Upper lobe of left lung (tissue), 6 donors: ENCODE results near the gene FAM241B. TPM values are rescaled to one million over a fixed set of nuclear protein-coding genes. Genes with fewer than 3 reads are reported as not detected.

ENCODE experiments used
- ATAC-seq, 2 donors: fragments of 200-7000 bp; cut with Tn5 transposase; one replicate each; pipeline ENCODE4 v1.9.1; 2022; ENCODE audit warnings: mild to moderate bottlenecking in 2 of 2, moderate library complexity in 2 of 2; ENCODE audit not compliant: low FRiP score in 2 of 2
- DNase-seq, 2 donors: peaks; one replicate each; pipeline ENCODE4 v3.0.0-alpha.2; 2019 to 2020
- H3K27ac ChIP-seq, 4 donors: fragments of 200-600 bp; sonication (generic); one replicate each; pipeline ENCODE4 v1.5.1; 2016 to 2019
- H3K27me3 ChIP-seq, 4 donors: fragments of 200-600 bp; sonication (generic); one replicate each; pipeline ENCODE4 v1.5.1; 2017 to 2019
- H3K36me3 ChIP-seq, 4 donors: fragments of 200-600 bp; sonication (generic); one replicate each; pipeline ENCODE4 v1.5.1; 2016 to 2019
- H3K4me1 ChIP-seq, 4 donors: fragments of 200-600 bp; sonication (generic); one replicate each; pipeline ENCODE4 v1.5.1; 2018 to 2019
- H3K4me3 ChIP-seq, 4 donors: fragments of 200-600 bp; sonication (generic); one replicate each; pipeline ENCODE4 v1.5.1; 2017 to 2019; ENCODE audit warnings: mild to moderate bottlenecking in 2 of 4, moderate library complexity in 1 of 4
- H3K9me3 ChIP-seq, 4 donors: fragments of 200-600 bp; sonication (generic); one replicate each; pipeline ENCODE4 v1.5.1; 2018 to 2019
- CTCF ChIP-seq, 6 experiments: fragments of 450-650 bp in 4 of 6; fragments of 200-600 bp in 2 of 6; sonication (generic) in 2 of 6; IDR thresholded peaks; one replicate each; pipeline ENCODE4 v1.5.1; 2016 to 2019; ENCODE audit warnings: antibody characterized with exemption in 6 of 6
- EP300 ChIP-seq, 4 donors: sonication (generic); formaldehyde crosslinking; IDR thresholded peaks; one replicate each; pipeline ENCODE4 v1.5.1; 2017; ENCODE audit warnings: antibody characterized with exemption in 4 of 4, control low read depth in 2 of 4
- POLR2A ChIP-seq, 4 donors: fragments of 450-650 bp; IDR thresholded peaks; one replicate each; pipeline ENCODE4 v1.5.1; 2016 to 2017; ENCODE audit warnings: antibody characterized with exemption in 4 of 4, mild to moderate bottlenecking in 2 of 4
- POLR2AphosphoS5 ChIP-seq, 2 donors: sonication (generic); formaldehyde crosslinking; IDR thresholded peaks; one replicate each; pipeline ENCODE4 v1.5.1; 2017; ENCODE audit warnings: antibody characterized with exemption in 2 of 2
- WGBS, 2 donors: methylation state at CpG; one replicate each; pipeline ENCODE4 v1.1.5; 2017 to 2018; 5-methylcytosine and 5-hydroxymethylcytosine counted together
- total RNA-seq, 6 donors: library from RNA; depleted of rRNA in 4 of 6; stranded (reverse); fragments of >200 nt in 4 of 6; gene quantifications; one replicate each; pipeline versions ENCODE4 v1.1.0 to v1.2.1, GENCODE V29; 2016 to 2021
- donor health status: DM: no; HTN: no; CAD: no; lungs with moderate emphysema.
- donor health status: DM: no; HTN: yes; CAD: no; lungs with severe emphysema.

Gene FAM241B
- total RNA-seq, 6 donors from 2014 or later = 3.1 to 7.7 (median 6.5) TPM; not detected in 1

DNA sequence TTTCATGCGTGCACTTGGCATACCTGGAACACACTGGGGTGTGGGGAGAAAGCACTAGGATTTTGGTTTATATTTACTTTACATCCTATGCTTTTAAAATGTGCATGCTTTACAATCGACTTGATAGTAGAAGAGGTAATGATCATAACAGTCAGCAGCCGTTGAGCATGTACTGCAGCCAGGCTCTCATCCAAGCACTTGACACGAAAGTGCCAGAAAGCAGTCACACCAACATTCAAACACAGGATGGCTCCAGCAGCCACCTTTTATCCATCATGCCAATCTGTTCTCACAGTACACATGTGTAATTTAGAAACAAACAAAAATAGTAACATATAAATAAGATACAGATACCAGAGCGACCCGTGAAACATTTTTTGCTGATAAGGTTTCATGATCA, 1.2 kb upstream of the FAM241B start:
- 56 to 71% methylated on average over 6 of the region's 6 CpGs for WGBS, 2 donors
- Histone ChIP-seq H3K27ac (no peak overlapping the region), H3K4me3 (no peak overlapping the region), H3K27me3 (peaks cover 0 to 10% (median 0%) of the 10 kb centered on the region in 4 donors), H3K9me3 (no peaks in the 10 kb centered on the region), H3K4me1 (peaks cover 7 to 18% (median 12%) of the 10 kb centered on the region in 4 donors), H3K36me3 (no peaks in the 10 kb centered on the region)
- TF ChIP-seq CTCF (IDR thresholded peaks at IDR 0.05) (no peak), EP300 (IDR thresholded peaks at IDR 0.05) (no peak), POLR2AphosphoS5 (IDR thresholded peaks at IDR 0.05) (no peak), POLR2A (IDR thresholded peaks at IDR 0.05) (no peak)
- no peak for ATAC-seq
- DNase-seq = no peak

DNA sequence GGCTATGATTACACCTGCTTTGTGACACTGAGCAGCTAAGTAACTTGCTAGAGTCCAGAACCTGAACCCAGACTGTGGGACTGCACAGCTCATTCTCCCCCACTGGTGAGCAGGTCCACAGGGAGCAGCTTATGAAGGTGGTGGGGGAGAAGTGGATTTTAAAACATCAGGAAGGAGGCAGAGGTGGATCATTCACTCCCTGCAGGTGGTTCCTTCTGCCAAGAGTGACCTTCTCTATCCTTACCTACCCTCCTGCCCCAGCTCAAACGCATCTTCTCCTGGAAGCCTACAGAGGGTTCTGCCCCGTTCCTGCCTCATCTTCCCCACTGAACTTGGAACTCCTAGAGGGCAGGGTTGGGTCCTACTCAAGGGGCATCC, 539 bp upstream of the FAM241B start:
- no peak for ATAC-seq
- TF ChIP-seq POLR2AphosphoS5 (IDR thresholded peaks at IDR 0.05) = no peak
- no peak for TF ChIP-seq EP300 (IDR thresholded peaks at IDR 0.05)
- TF ChIP-seq CTCF (IDR thresholded peaks at IDR 0.05) = no peak
- no peak for TF ChIP-seq POLR2A (IDR thresholded peaks at IDR 0.05)

GRCh38 chr10:69630651-69631400, 779 bp downstream of the FAM241B start:
- H3K36me3 ChIP-seq = no peaks in the 10 kb centered on the region
- ATAC-seq = no peak
- H3K27me3 ChIP-seq = peaks cover 0 to 10% (median 0%) of the 10 kb centered on the region in 4 donors
- no peaks in the 10 kb centered on the region for H3K9me3 ChIP-seq
- DNase-seq = peak in 1 of 2 donors; percentile 52
- H3K27ac ChIP-seq = no peak overlapping the region
- peaks cover 7 to 18% (median 12%) of the 10 kb centered on the region in 4 donors for H3K4me1 ChIP-seq
- H3K4me3 ChIP-seq = peak overlapping the region; percentile 23 to 73 (median 61)
- TF ChIP-seq POLR2AphosphoS5 (IDR thresholded peaks at IDR 0.05) (no peak), EP300 (IDR thresholded peaks at IDR 0.05) (no peak), CTCF (IDR thresholded peaks at IDR 0.05) (no peak), POLR2A (IDR thresholded peaks at IDR 0.05) (no peak)
- WGBS, 2 donors = 70 to 73% methylated on average over 17 to 24 of the region's 24 CpGs

More for the DNA sequence above, 539 bp upstream of the FAM241B start:
- H3K36me3 ChIP-seq = no peaks in the 10 kb centered on the region
- DNase-seq = no peak
- WGBS, 2 donors = 48 to 62% methylated on average over 2 of the region's 2 CpGs
- peaks cover 7 to 18% (median 12%) of the 10 kb centered on the region in 4 donors for H3K4me1 ChIP-seq
- peaks cover 0 to 10% (median 0%) of the 10 kb centered on the region in 4 donors for H3K27me3 ChIP-seq
- H3K4me3 ChIP-seq = peak overlapping the region in 3 of 4 donors; percentile 57 to 73 (median 65)
- peak overlapping the region in 1 of 4 donors; percentile 47 for H3K27ac ChIP-seq
- no peaks in the 10 kb centered on the region for H3K9me3 ChIP-seq

DNA sequence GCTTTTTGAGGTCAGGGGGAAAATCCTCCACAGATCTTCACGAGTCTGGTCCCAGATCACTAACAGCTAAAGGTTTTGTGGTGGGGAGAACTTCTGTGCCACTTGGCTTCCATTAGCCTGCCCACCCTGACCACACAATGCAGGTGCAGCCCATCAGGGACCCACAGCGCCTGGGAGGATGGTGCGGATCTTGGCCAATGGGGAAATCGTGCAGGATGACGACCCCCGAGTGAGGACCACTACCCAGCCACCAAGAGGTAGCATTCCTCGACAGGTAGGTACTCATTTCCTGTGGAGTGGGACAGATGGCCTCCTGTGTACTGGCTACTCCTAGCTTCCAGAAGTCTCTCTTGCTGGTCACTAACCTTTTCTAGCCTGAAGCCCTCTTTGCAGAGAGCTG, 1.5 kb downstream of the FAM241B start:
- no peaks in the 10 kb centered on the region for H3K9me3 ChIP-seq
- ATAC-seq (no peak), DNase-seq (no peak)
- no peak for TF ChIP-seq POLR2A (IDR thresholded peaks at IDR 0.05)
- no peak for TF ChIP-seq EP300 (IDR thresholded peaks at IDR 0.05)
- no peak for TF ChIP-seq POLR2AphosphoS5 (IDR thresholded peaks at IDR 0.05)
- TF ChIP-seq CTCF (IDR thresholded peaks at IDR 0.05) = no peak
- no peak overlapping the region for H3K27ac ChIP-seq
- H3K27me3 ChIP-seq = peaks cover 0 to 10% (median 0%) of the 10 kb centered on the region in 4 donors
- no peaks in the 10 kb centered on the region for H3K36me3 ChIP-seq
- WGBS, 2 donors = 83 to 91% methylated on average over 5 to 7 of the region's 7 CpGs
- peaks cover 7 to 18% (median 12%) of the 10 kb centered on the region in 4 donors for H3K4me1 ChIP-seq
- H3K4me3 ChIP-seq = no peak overlapping the region
